ENCODE results near the gene SCML2. TPM values are rescaled to one million over a fixed set of nuclear protein-coding genes. Genes with fewer than 3 reads are reported as not detected.

The SCML2 gene
- polyA plus RNA-seq, 1 donor from 2014 or later = 14.7 TPM

DNA sequence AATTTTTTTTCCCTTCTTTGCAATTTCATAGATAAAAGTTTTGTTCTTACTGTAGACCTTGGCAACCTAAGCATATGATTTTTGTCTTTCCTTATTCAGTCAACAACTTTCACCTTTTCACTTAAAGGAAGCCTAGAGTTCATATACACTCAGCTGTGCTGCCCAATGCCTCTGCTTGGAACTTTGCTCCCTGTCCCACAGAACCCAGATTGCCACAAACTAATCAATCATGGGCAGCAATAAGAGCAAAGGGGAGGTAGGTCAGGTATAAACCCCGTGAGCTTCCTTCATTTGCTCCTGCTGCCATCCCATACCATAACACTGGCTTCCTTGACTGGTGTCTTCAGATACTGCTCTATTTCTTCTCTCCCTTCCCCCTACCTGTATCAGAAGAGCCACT, 82.8 kb downstream of the SCML2 start:
- TF ChIP-seq MXI1 (conservative IDR thresholded peaks at IDR 0.05; ENCODE audit: poor library complexity, severe bottlenecking) (no peak), POLR2AphosphoS5 (IDR thresholded peaks at IDR 0.05) (no peak), RAD21 (conservative IDR thresholded peaks at IDR 0.05) (no peak), SMC3 (conservative IDR thresholded peaks at IDR 0.05; ENCODE audit: poor library complexity) (no peak), EP300 (conservative IDR thresholded peaks at IDR 0.05; ENCODE audit: poor library complexity, severe bottlenecking) (no peak), TAF1 (IDR thresholded peaks at IDR 0.05; ENCODE audit: low read depth) (no peak), EZH2 (IDR thresholded peaks at IDR 0.05; ENCODE audit: borderline replicate concordance, insufficient read depth, low read length, poor library complexity, severe bottlenecking) (no peak)
- TF ChIP-seq, protein P1, sequence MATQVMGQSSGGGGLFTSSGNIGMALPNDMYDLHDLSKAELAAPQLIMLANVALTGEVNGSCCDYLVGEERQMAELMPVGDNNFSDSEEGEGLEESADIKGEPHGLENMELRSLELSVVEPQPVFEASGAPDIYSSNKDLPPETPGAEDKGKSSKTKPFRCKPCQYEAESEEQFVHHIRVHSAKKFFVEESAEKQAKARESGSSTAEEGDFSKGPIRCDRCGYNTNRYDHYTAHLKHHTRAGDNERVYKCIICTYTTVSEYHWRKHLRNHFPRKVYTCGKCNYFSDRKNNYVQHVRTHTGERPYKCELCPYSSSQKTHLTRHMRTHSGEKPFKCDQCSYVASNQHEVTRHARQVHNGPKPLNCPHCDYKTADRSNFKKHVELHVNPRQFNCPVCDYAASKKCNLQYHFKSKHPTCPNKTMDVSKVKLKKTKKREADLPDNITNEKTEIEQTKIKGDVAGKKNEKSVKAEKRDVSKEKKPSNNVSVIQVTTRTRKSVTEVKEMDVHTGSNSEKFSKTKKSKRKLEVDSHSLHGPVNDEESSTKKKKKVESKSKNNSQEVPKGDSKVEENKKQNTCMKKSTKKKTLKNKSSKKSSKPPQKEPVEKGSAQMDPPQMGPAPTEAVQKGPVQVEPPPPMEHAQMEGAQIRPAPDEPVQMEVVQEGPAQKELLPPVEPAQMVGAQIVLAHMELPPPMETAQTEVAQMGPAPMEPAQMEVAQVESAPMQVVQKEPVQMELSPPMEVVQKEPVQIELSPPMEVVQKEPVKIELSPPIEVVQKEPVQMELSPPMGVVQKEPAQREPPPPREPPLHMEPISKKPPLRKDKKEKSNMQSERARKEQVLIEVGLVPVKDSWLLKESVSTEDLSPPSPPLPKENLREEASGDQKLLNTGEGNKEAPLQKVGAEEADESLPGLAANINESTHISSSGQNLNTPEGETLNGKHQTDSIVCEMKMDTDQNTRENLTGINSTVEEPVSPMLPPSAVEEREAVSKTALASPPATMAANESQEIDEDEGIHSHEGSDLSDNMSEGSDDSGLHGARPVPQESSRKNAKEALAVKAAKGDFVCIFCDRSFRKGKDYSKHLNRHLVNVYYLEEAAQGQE (IDR thresholded peaks at IDR 0.05; ENCODE audit: borderline replicate concordance) = no peak
- TF ChIP-seq, protein P2, sequence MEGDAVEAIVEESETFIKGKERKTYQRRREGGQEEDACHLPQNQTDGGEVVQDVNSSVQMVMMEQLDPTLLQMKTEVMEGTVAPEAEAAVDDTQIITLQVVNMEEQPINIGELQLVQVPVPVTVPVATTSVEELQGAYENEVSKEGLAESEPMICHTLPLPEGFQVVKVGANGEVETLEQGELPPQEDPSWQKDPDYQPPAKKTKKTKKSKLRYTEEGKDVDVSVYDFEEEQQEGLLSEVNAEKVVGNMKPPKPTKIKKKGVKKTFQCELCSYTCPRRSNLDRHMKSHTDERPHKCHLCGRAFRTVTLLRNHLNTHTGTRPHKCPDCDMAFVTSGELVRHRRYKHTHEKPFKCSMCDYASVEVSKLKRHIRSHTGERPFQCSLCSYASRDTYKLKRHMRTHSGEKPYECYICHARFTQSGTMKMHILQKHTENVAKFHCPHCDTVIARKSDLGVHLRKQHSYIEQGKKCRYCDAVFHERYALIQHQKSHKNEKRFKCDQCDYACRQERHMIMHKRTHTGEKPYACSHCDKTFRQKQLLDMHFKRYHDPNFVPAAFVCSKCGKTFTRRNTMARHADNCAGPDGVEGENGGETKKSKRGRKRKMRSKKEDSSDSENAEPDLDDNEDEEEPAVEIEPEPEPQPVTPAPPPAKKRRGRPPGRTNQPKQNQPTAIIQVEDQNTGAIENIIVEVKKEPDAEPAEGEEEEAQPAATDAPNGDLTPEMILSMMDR (IDR thresholded peaks at IDR 0.05; ENCODE audit: poor library complexity, severe bottlenecking) = no peak
- Histone ChIP-seq H3F3A (ENCODE audit: insufficient read depth, low read length, poor library complexity, severe bottlenecking) (no peaks in the 10 kb centered on the region), H3K4me3 (ENCODE audit: low read length) (no peak overlapping the region), H2AFZ (ENCODE audit: low read depth, low read length) (no peak overlapping the region), H3K9me3 (ENCODE audit: low read length) (no peaks in the 10 kb centered on the region), H3K27ac (ENCODE audit: low read length) (no peak overlapping the region), H3K79me2 (replicated peaks; ENCODE audit: insufficient read depth, low read length) (no peaks in the 10 kb centered on the region), H3K36me3 (ENCODE audit: insufficient read depth, low read length) (no peaks in the 10 kb centered on the region), H3K27me3 (ENCODE audit: insufficient read depth, low read depth, low read length) (no peaks in the 10 kb centered on the region), H3K9me2 (ENCODE audit: insufficient read depth, low read length) (no peaks in the 10 kb centered on the region), H3K4me2 (ENCODE audit: low read length) (no peak overlapping the region), H3K9ac (ENCODE audit: low read length) (no peak overlapping the region), H4K20me1 (ENCODE audit: insufficient read depth) (no peaks in the 10 kb centered on the region)

DNA sequence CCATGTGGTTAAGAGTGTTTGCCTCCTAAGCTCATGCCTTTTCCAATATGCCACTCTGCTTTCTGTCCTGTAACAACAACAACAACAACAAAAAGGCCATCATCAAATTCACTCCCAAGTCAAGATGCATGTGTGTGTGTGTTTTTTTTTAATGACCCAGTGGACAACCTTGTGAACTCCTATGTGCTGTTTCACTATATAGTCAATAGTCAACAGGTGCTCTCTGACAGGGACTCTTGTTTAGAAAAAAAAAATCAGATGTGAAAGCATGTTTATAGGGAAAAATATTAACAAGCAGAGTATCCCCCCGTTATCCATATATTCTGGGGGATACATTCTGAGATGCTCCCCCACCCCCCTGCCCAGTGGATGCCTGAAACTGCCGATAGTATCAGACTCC, 83.2 kb downstream of the SCML2 start:
- Histone ChIP-seq H3K9me2 (ENCODE audit: insufficient read depth, low read length) (no peaks in the 10 kb centered on the region), H2AFZ (ENCODE audit: low read depth, low read length) (no peak overlapping the region), H3K9ac (ENCODE audit: low read length) (no peak overlapping the region), H3F3A (ENCODE audit: insufficient read depth, low read length, poor library complexity, severe bottlenecking) (no peaks in the 10 kb centered on the region), H3K4me2 (ENCODE audit: low read length) (no peak overlapping the region), H3K79me2 (replicated peaks; ENCODE audit: insufficient read depth, low read length) (no peaks in the 10 kb centered on the region), H3K9me3 (ENCODE audit: low read length) (no peaks in the 10 kb centered on the region), H3K27ac (ENCODE audit: low read length) (no peak overlapping the region), H3K27me3 (ENCODE audit: insufficient read depth, low read depth, low read length) (no peaks in the 10 kb centered on the region), H3K36me3 (ENCODE audit: insufficient read depth, low read length) (no peaks in the 10 kb centered on the region), H3K4me3 (ENCODE audit: low read length) (no peak overlapping the region), H4K20me1 (ENCODE audit: insufficient read depth) (no peaks in the 10 kb centered on the region)
- TF ChIP-seq, protein P1 (IDR thresholded peaks at IDR 0.05; ENCODE audit: borderline replicate concordance) = no peak
- TF ChIP-seq RAD21 (conservative IDR thresholded peaks at IDR 0.05) (no peak), EZH2 (IDR thresholded peaks at IDR 0.05; ENCODE audit: borderline replicate concordance, insufficient read depth, low read length, poor library complexity, severe bottlenecking) (no peak), EP300 (conservative IDR thresholded peaks at IDR 0.05; ENCODE audit: poor library complexity, severe bottlenecking) (no peak), SMC3 (conservative IDR thresholded peaks at IDR 0.05; ENCODE audit: poor library complexity) (no peak)
- TF ChIP-seq, protein P2 (IDR thresholded peaks at IDR 0.05; ENCODE audit: poor library complexity, severe bottlenecking) = no peak

Measured in neural cell (in vitro differentiated cells).